ENCODE results near the gene TENT5C.

The TENT5C gene

DNA sequence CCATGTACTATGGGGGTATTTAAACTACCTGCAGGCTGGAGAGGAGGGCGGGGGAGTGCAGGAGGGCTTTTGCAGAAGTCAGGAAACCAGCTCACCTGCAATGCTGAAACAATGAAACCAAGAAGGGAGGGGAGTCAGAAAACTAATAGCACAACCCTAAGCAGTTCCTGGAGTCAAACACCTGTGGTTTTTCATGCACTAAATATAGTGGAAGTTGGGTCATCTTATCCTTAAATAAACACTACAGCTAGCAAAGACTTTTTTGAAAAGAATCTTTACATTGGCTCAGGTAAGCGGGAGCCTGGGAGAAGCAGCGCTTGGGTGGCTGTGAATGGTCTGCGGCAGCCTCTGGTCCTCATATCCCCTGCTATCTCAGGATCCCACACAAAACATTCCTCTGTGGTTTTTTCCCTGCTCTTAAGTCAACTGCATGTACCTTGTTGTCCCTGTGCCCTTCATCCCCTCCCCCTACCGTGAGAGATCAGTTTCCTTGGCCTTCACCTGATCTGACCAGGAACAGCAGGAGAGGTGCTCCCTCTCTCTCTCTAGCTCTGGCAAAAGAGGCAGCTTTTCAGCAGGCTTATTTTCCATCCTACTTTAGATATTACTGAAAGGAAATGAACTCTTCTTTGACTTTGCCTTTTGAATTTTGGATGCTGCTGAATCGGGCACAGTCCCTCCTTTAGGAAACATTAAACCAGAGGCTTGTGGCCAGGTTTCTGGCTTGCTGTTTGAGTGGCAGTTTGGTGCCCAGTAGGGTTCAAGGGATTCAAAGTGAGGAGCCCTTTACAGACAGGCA is 26.6 kb downstream of the TENT5C start:
- Histone ChIP-seq H2AFZ (ENCODE audit: low read length) (no peak overlapping the region), H3F3A (ENCODE audit: low read depth) (no peaks in the 10 kb centered on the region), H3K4me2 (ENCODE audit: low read depth, low read length, poor library complexity, severe bottlenecking) (no peak overlapping the region), H3K9me3 (ENCODE audit: insufficient read depth, low read depth, low read length) (no peaks in the 10 kb centered on the region), H3K79me2 (ENCODE audit: insufficient read depth, low read length) (no peaks in the 10 kb centered on the region), H3K9me2 (replicated peaks; ENCODE audit: low read depth, low read length) (no peaks in the 10 kb centered on the region), H3K9ac (ENCODE audit: low read depth, low read length, poor library complexity, severe bottlenecking) (no peak overlapping the region), H3K4me3 (ENCODE audit: low read length, poor library complexity, severe bottlenecking) (no peak overlapping the region), H3K27me3 (ENCODE audit: insufficient read depth, low read length, poor library complexity, severe bottlenecking) (no peaks in the 10 kb centered on the region), H3K36me3 (ENCODE audit: insufficient read depth, low read length) (peaks cover 2% of the 10 kb centered on the region; the same call in 1 of the 2 replicates), H4K20me1 (ENCODE audit: insufficient read depth, low read length, poor library complexity, severe bottlenecking) (peaks cover 11% of the 10 kb centered on the region), H3K4me1 (ENCODE audit: insufficient read depth, low read length, poor library complexity, severe bottlenecking) (peaks cover 24% of the 10 kb centered on the region)
- TF ChIP-seq, protein P1, sequence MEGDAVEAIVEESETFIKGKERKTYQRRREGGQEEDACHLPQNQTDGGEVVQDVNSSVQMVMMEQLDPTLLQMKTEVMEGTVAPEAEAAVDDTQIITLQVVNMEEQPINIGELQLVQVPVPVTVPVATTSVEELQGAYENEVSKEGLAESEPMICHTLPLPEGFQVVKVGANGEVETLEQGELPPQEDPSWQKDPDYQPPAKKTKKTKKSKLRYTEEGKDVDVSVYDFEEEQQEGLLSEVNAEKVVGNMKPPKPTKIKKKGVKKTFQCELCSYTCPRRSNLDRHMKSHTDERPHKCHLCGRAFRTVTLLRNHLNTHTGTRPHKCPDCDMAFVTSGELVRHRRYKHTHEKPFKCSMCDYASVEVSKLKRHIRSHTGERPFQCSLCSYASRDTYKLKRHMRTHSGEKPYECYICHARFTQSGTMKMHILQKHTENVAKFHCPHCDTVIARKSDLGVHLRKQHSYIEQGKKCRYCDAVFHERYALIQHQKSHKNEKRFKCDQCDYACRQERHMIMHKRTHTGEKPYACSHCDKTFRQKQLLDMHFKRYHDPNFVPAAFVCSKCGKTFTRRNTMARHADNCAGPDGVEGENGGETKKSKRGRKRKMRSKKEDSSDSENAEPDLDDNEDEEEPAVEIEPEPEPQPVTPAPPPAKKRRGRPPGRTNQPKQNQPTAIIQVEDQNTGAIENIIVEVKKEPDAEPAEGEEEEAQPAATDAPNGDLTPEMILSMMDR (conservative IDR thresholded peaks at IDR 0.05; ENCODE audit: low read length), result no peak
- TF ChIP-seq EZH2phosphoT487 (IDR thresholded peaks at IDR 0.05; ENCODE audit: borderline replicate concordance), result no peak

DNA sequence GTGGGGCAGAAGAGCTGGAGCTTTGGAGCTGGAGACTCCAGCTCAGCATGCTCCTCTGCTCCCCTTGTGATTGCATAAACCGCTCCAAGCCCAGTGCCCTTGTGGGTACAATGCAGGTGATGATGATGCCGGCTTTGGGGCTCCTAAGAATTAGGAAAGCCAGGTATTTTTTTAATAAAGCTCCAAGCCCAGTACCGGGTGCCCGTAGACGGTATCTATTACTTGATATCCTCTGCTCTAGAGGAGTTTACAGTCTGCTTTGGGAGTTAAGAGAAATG is 27.2 kb downstream of the TENT5C start:
- H3F3A ChIP-seq (ENCODE audit: low read depth), result no peaks in the 10 kb centered on the region

DNA sequence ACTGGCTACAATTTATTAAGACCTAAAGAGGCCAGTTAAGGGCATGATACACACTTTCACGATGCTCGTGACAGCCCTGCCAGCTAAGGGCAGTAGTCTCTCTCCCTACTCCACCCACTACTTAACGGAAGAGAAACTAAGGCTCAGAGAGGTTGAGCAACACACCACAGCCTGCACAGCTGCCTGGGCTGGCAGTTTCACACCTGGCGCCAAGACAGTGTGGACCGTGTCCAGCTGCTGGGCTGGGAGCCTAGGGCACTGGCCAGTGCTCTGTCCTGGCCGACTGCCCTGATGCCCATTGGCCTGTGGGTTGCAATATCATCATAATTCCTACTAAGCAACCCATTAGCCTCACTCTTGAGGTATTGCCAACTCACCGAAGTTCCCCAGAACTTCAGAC is 27.6 kb downstream of the TENT5C start:
- Histone ChIP-seq H3K27me3 (ENCODE audit: insufficient read depth, low read length, poor library complexity, severe bottlenecking) (no peaks in the 10 kb centered on the region), H4K20me1 (ENCODE audit: insufficient read depth, low read length, poor library complexity, severe bottlenecking) (peaks cover 2% of the 10 kb centered on the region), H3F3A (ENCODE audit: low read depth) (no peaks in the 10 kb centered on the region), H3K36me3 (ENCODE audit: insufficient read depth, low read length) (no peaks in the 10 kb centered on the region; the same call in 1 of the 2 replicates), H3K4me1 (ENCODE audit: insufficient read depth, low read length, poor library complexity, severe bottlenecking) (peaks cover 21% of the 10 kb centered on the region), H2AFZ (ENCODE audit: low read length) (no peak overlapping the region), H3K4me2 (ENCODE audit: low read depth, low read length, poor library complexity, severe bottlenecking) (no peak overlapping the region), H3K9me2 (replicated peaks; ENCODE audit: low read depth, low read length) (no peaks in the 10 kb centered on the region), H3K9ac (ENCODE audit: low read depth, low read length, poor library complexity, severe bottlenecking) (no peak overlapping the region), H3K9me3 (ENCODE audit: insufficient read depth, low read depth, low read length) (no peaks in the 10 kb centered on the region), H3K4me3 (ENCODE audit: low read length, poor library complexity, severe bottlenecking) (no peak overlapping the region), H3K79me2 (ENCODE audit: insufficient read depth, low read length) (no peaks in the 10 kb centered on the region)
- TF ChIP-seq, protein P1 (conservative IDR thresholded peaks at IDR 0.05; ENCODE audit: low read length), result no peak
- TF ChIP-seq EZH2phosphoT487 (IDR thresholded peaks at IDR 0.05; ENCODE audit: borderline replicate concordance), result no peak

More for the DNA sequence above, 27.2 kb downstream of the TENT5C start:
- no peaks in the 10 kb centered on the region for H3K9me3 ChIP-seq (ENCODE audit: insufficient read depth, low read depth, low read length)
- H3K36me3 ChIP-seq (ENCODE audit: insufficient read depth, low read length), result no peaks in the 10 kb centered on the region; the same call in 1 of the 2 replicates
- no peaks in the 10 kb centered on the region for H3K9me2 ChIP-seq (replicated peaks; ENCODE audit: low read depth, low read length)
- H4K20me1 ChIP-seq (ENCODE audit: insufficient read depth, low read length, poor library complexity, severe bottlenecking), result peaks cover 6% of the 10 kb centered on the region
- peaks cover 21% of the 10 kb centered on the region for H3K4me1 ChIP-seq (ENCODE audit: insufficient read depth, low read length, poor library complexity, severe bottlenecking)
- TF ChIP-seq EZH2phosphoT487 (IDR thresholded peaks at IDR 0.05; ENCODE audit: borderline replicate concordance), result no peak
- TF ChIP-seq, protein P1 (conservative IDR thresholded peaks at IDR 0.05; ENCODE audit: low read length), result no peak
- H3K4me3 ChIP-seq (ENCODE audit: low read length, poor library complexity, severe bottlenecking), result no peak overlapping the region
- no peaks in the 10 kb centered on the region for H3K27me3 ChIP-seq (ENCODE audit: insufficient read depth, low read length, poor library complexity, severe bottlenecking)
- H3K9ac ChIP-seq (ENCODE audit: low read depth, low read length, poor library complexity, severe bottlenecking), result no peak overlapping the region
- H3K79me2 ChIP-seq (ENCODE audit: insufficient read depth, low read length), result no peaks in the 10 kb centered on the region
- H3K4me2 ChIP-seq (ENCODE audit: low read depth, low read length, poor library complexity, severe bottlenecking), result no peak overlapping the region
- H2AFZ ChIP-seq (ENCODE audit: low read length), result no peak overlapping the region
